Inflammatory macrophage (primary cell): ENCODE data around the gene EPN1.
"Not testable (repeated sequence)": the region's sequence is repeated elsewhere in the genome, so short reads cannot be mapped to it uniquely, and the experiment has no call there.

ENCODE experiments used
- DNase-seq, 2 donors: peaks; one replicate each; pipeline ENCODE4 v3.0.0-alpha.2; 2020 to 2022

The EPN1 gene

GRCh38 chr19:55730378-55730777 lies 55.4 kb downstream of the EPN1 start:
- DNase-seq, result not testable (repeated sequence)

GRCh38 chr19:55738302-55738701 lies 63.3 kb downstream of the EPN1 start, which contains the start of gene NLRP9:
Gene NLRP9 (minus strand): TSS chr19:55738402. CDS start chr19:55738374, 28 bp downstream.
- no peak for DNase-seq

- DNase-seq, result no peak
These were observed 75.7 kb downstream of the EPN1 start for GRCh38 chr19:55750715-55751114.

- DNase-seq, result no peak
These were observed 78.4 kb downstream of the EPN1 start for GRCh38 chr19:55753401-55753800.

- DNase-seq, result not testable (repeated sequence)
These were observed 81.8 kb downstream of the EPN1 start for GRCh38 chr19:55756808-55757207.

- not testable (repeated sequence) for DNase-seq
These were observed 83.8 kb downstream of the EPN1 start, which contains the start of gene RFPL4A for GRCh38 chr19:55758797-55759196. Gene RFPL4A (plus strand): TSS chr19:55759097. CDS start chr19:55761801, 2,704 bp downstream.
